HepG2 (cell line): ENCODE measurements around the gene LUZP2. TPM values are rescaled to one million over a fixed set of nuclear protein-coding genes. Genes with fewer than 3 reads are reported as not detected.

Experiments used
- ATAC-seq: fragments of 200-7000 bp; cut with Tn5 transposase; 3 replicates; pipeline ENCODE4 v1.9.1; 2020; ENCODE audit warnings: mild to moderate bottlenecking, moderate library complexity
- BruUV-seq: library from RNA; stranded (reverse); fragments of 400-500 nt; replicated peaks from 2 replicates; lab custom pipeline; 2021; lab: Mats Ljungman, UMichigan
- CTCF ChIA-PET: fragments of 300-600 bp; formaldehyde crosslinking; extraction: SDS; loops from one replicate; lab custom pipeline; 2021; ENCODE audit warnings: low total read pairs, inconsistent platforms, low intra/inter-chr PET ratio; lab: Yijun Ruan, JAX
- POLR2A ChIA-PET: fragments of 350-600 bp; sonication (Branson Sonifier 250); formaldehyde crosslinking; loops from one replicate; lab custom pipeline; 2020; ENCODE audit warnings: antibody characterized with exemption, inconsistent platforms; lab: Yijun Ruan, JAX
- DNase-seq: peaks from one replicate; pipeline ENCODE4 v3.0.0-alpha.2; 2015; ENCODE audit warnings: low spot score
- FAIRE-seq: peaks from 3 replicates; lab custom pipeline; 2011; peaks lifted over from hg19 to GRCh38; lab: Jason Lieb, UNC
- H2AFZ ChIP-seq: one replicate; pipeline ENCODE4 v1.6.1; 2011; ENCODE audit warnings: low read length, inconsistent platforms
- H3K27ac ChIP-seq: fragments of 300-600 bp; 3 replicates; pipeline ENCODE4 v1.8.0; 2011; ENCODE audit warnings: mixed run types, mild to moderate bottlenecking, mixed read lengths, low read length, inconsistent platforms; ENCODE audit not compliant: insufficient read depth; ENCODE audit errors: extremely low read length
- H3K27me3 ChIP-seq, 2 experiments: fragments of 200-600 bp in 1 of 2; 2 replicates in 1 of 2; 3 replicates in 1 of 2; pipeline versions ENCODE4 v1.6.0 to v1.8.0; 2011; ENCODE audit warnings: low read length in 2 of 2, mild to moderate bottlenecking in 2 of 2, moderate library complexity in 2 of 2, inconsistent platforms in 1 of 2; ENCODE audit not compliant: insufficient read depth in 2 of 2, control insufficient read depth in 1 of 2
- H3K36me3 ChIP-seq, 2 experiments: fragments of 200-600 bp in 1 of 2; replicated peaks in 1 of 2; 2 replicates in 1 of 2; 3 replicates in 1 of 2; pipeline versions ENCODE4 v1.5.1 to v1.8.0; 2011; ENCODE audit warnings: low read length in 2 of 2, inconsistent platforms in 1 of 2; ENCODE audit not compliant: insufficient read depth in 2 of 2, control insufficient read depth in 1 of 2
- H3K4me1 ChIP-seq: 2 replicates; pipeline ENCODE4 v1.5.1; 2012; ENCODE audit warnings: low read length, inconsistent platforms; ENCODE audit not compliant: insufficient read depth
- H3K4me2 ChIP-seq: 2 replicates; pipeline ENCODE4 v1.6.0; 2011; ENCODE audit warnings: low read depth, low read length, inconsistent platforms
- H3K4me3 ChIP-seq, 3 experiments: fragments of 200-600 bp in 1 of 3; sonication (generic), shearing (Covaris generic) in 1 of 3; replicated peaks in 1 of 3; 2 replicates each; pipeline ENCODE4 v1.5.1; 2011 to 2016; ENCODE audit warnings: low read length in 3 of 3, inconsistent platforms in 2 of 3, low read depth in 2 of 3, mild to moderate bottlenecking in 2 of 3, control low read depth in 1 of 3, mixed read lengths in 1 of 3; ENCODE audit not compliant: insufficient read depth in 1 of 3
- H3K79me2 ChIP-seq: one replicate; pipeline ENCODE4 v1.6.1; 2011; ENCODE audit warnings: low read length, inconsistent platforms; ENCODE audit not compliant: insufficient read depth
- H3K9ac ChIP-seq: 2 replicates; pipeline ENCODE4 v1.6.0; 2011; ENCODE audit warnings: mild to moderate bottlenecking, low read depth, low read length, inconsistent platforms; ENCODE audit not compliant: insufficient read depth
- H3K9me3 ChIP-seq: 2 replicates; pipeline ENCODE4 v1.5.1; 2012; ENCODE audit warnings: mild to moderate bottlenecking, low read length
- H4K20me1 ChIP-seq: 2 replicates; pipeline ENCODE4 v1.6.0; 2011; ENCODE audit warnings: inconsistent platforms, mild to moderate bottlenecking, low read length, moderate library complexity; ENCODE audit not compliant: insufficient read depth
- ATF7 ChIP-seq, 2 experiments: fragments of 450-650 bp in 1 of 2; sonication (generic) in 1 of 2; formaldehyde crosslinking in 1 of 2; IDR thresholded peaks; 2 replicates each; pipeline versions ENCODE4 v1.4.0 to v1.6.1; 2016 to 2020; ENCODE audit warnings: antibody characterized with exemption in 1 of 2, mild to moderate bottlenecking in 1 of 2, missing genetic modification reagents in 1 of 2
- GATAD1 ChIP-seq: IDR thresholded peaks from 2 replicates; pipeline ENCODE4 v1.6.1; 2016; ENCODE audit warnings: missing genetic modification reagents, missing compliant biosample characterization
- PBX3 ChIP-seq: sonication (generic); formaldehyde crosslinking; IDR thresholded peaks from 2 replicates; pipeline ENCODE4 v1.8.1; 2023; ENCODE audit warnings: missing genetic modification reagents, inconsistent platforms, borderline replicate concordance
- REL ChIP-seq: sonication (generic); formaldehyde crosslinking; conservative IDR thresholded peaks from 2 replicates; pipeline ENCODE4 v1.8.0; 2022; ENCODE audit warnings: mild to moderate bottlenecking, missing genetic modification reagents, moderate library complexity
- TCF7L2 ChIP-seq: IDR thresholded peaks from 2 replicates; pipeline ENCODE4 v1.6.1; 2011; ENCODE audit warnings: mild to moderate bottlenecking, low read depth, low read length, moderate library complexity
- ZFP37 ChIP-seq: sonication (generic); formaldehyde crosslinking; IDR thresholded peaks from 2 replicates; pipeline ENCODE4 v1.4.0; 2020; ENCODE audit warnings: missing genetic modification reagents, borderline replicate concordance
- ZIK1 ChIP-seq: sonication (generic); formaldehyde crosslinking; IDR thresholded peaks from 2 replicates; pipeline ENCODE4 v1.5.0; 2020; ENCODE audit warnings: mild to moderate bottlenecking, low read depth, missing genetic modification reagents, borderline replicate concordance
- ZSCAN29 ChIP-seq: sonication (generic); formaldehyde crosslinking; conservative IDR thresholded peaks from 2 replicates; pipeline ENCODE4 v1.4.0; 2020; ENCODE audit warnings: mild to moderate bottlenecking, missing genetic modification reagents
- WGBS: methylation state at CpG from one replicate; pipeline ENCODE4 v1.1.6; 2017; ENCODE audit warnings: low lambda C conversion rate; 5-methylcytosine and 5-hydroxymethylcytosine counted together
- in situ Hi-C: cut with HindIII; loops from 2 replicates; pipeline ENCODE4 v1.10.0; 2017; ENCODE audit warnings: low pct_unique_long_range_greater_than_20kb; ENCODE audit not compliant: extremely low pct_ligation_motif_present
- intact Hi-C: fragments of 100-400 bp; cut with micrococcal nuclease; formaldehyde crosslinking; loops from one replicate; pipeline ENCODE4 v1.10.0; 2022; ENCODE audit not compliant: unreplicated experiment
- polyA plus RNA-seq, 8 experiments: library from polyadenylated mRNA; depleted of rRNA in 3 of 8; stranded (reverse) in 7 of 8; unstranded in 1 of 8; fragments of >200 nt; fragmentation: Illumina TruSeq in 4 of 8; extraction: Trizol in 4 of 8; gene quantifications; 2 replicates each; pipeline versions ENCODE4 v1.2.1 to v1.2.3, GENCODE V29; 2011 to 2016; ENCODE audit warnings: low read depth in 4 of 8, missing spikeins in 1 of 8, mixed read lengths in 1 of 8; ENCODE audit not compliant: insufficient read depth in 1 of 8
- total RNA-seq, 5 experiments: library from RNA; depleted of rRNA; stranded (reverse); fragments of >200 nt; fragmentation: Illumina TruSeq; extraction: Trizol; gene quantifications; 2 replicates each; pipeline ENCODE4 v1.2.3, GENCODE V29; 2016; ENCODE audit warnings: low read depth in 1 of 5
- TF ChIP-seq, protein P1 (sequence below): IDR thresholded peaks from 2 replicates; pipeline ENCODE4 v1.6.1; 2016
- TF ChIP-seq, protein P2 (sequence below): conservative IDR thresholded peaks from 2 replicates; pipeline ENCODE4 v1.6.1; 2018; ENCODE audit warnings: missing genetic modification reagents

Gene LUZP2
- total and polyA plus RNA-seq, 2 of the 13 experiments (the other 11 are each of a cell fraction or from before 2014, with no cell fraction given): not detected

- TF ChIP-seq, protein P1, sequence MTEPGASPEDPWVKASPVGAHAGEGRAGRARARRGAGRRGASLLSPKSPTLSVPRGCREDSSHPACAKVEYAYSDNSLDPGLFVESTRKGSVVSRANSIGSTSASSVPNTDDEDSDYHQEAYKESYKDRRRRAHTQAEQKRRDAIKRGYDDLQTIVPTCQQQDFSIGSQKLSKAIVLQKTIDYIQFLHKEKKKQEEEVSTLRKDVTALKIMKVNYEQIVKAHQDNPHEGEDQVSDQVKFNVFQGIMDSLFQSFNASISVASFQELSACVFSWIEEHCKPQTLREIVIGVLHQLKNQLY: no peak
- TF ChIP-seq ZFP37 (CRISPR knock-in tag): no peak
- no peak for TF ChIP-seq ZSCAN29
- no peak for TF ChIP-seq ATF7 (IDR thresholded peaks at IDR 0.05)
- TF ChIP-seq ATF7 (CRISPR knock-in tag; IDR thresholded peaks at IDR 0.05): no peak
- TF ChIP-seq GATAD1 (CRISPR knock-in tag): no peak
- no peak for TF ChIP-seq PBX3 (CRISPR knock-in tag)
These were observed 336.7 kb downstream of the LUZP2 start (continued) for GRCh38 chr11:24833573-24833972.

GRCh38 chr11:24837112-24837511 is 340.3 kb downstream of the LUZP2 start:
- Histone ChIP-seq H4K20me1 (no peaks in the 10 kb centered on the region), H3K27ac (no peak overlapping the region), H2AFZ (no peak overlapping the region), H3K4me3 (no peak overlapping the region), H3K36me3 (no peaks in the 10 kb centered on the region), H3K79me2 (no peaks in the 10 kb centered on the region), H3K4me2 (no peak overlapping the region), H3K27me3 (no peaks in the 10 kb centered on the region; a peak in 1 of 5 replicates), H3K9me3 (no peaks in the 10 kb centered on the region), H3K9ac (no peak overlapping the region), H3K4me1 (no peaks in the 10 kb centered on the region)
- FAIRE-seq (no peak), ATAC-seq (no peak), DNase-seq (no peak)
- in situ Hi-C loops (no loop called here), intact Hi-C loops (no loop called here)
- POLR2A ChIA-PET: no interaction called here
- no TSS peak for BruUV-seq
- TF ChIP-seq ZIK1 (no peak), REL (no peak), TCF7L2 (no peak)
- TF ChIP-seq, protein P2, sequence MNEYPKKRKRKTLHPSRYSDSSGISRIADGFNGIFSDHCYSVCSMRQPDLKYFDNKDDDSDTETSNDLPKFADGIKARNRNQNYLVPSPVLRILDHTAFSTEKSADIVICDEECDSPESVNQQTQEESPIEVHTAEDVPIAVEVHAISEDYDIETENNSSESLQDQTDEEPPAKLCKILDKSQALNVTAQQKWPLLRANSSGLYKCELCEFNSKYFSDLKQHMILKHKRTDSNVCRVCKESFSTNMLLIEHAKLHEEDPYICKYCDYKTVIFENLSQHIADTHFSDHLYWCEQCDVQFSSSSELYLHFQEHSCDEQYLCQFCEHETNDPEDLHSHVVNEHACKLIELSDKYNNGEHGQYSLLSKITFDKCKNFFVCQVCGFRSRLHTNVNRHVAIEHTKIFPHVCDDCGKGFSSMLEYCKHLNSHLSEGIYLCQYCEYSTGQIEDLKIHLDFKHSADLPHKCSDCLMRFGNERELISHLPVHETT: no peak
- CTCF ChIA-PET: no interaction called here
- 13% methylated on average over 2 of the region's 2 CpGs for WGBS
